Measurements from ENCODE around the gene TIGD4. TPM values are rescaled to one million over a fixed set of nuclear protein-coding genes. Genes with fewer than 3 reads are reported as not detected.
A peak's percentile ranks its signal among the peaks of the same experiment; 100 is the strongest.

Gene TIGD4
- polyA plus RNA-seq, 2 of the 4 experiments (the other 2 are of a cell fraction), result 0.30 to 0.45 TPM

DNA sequence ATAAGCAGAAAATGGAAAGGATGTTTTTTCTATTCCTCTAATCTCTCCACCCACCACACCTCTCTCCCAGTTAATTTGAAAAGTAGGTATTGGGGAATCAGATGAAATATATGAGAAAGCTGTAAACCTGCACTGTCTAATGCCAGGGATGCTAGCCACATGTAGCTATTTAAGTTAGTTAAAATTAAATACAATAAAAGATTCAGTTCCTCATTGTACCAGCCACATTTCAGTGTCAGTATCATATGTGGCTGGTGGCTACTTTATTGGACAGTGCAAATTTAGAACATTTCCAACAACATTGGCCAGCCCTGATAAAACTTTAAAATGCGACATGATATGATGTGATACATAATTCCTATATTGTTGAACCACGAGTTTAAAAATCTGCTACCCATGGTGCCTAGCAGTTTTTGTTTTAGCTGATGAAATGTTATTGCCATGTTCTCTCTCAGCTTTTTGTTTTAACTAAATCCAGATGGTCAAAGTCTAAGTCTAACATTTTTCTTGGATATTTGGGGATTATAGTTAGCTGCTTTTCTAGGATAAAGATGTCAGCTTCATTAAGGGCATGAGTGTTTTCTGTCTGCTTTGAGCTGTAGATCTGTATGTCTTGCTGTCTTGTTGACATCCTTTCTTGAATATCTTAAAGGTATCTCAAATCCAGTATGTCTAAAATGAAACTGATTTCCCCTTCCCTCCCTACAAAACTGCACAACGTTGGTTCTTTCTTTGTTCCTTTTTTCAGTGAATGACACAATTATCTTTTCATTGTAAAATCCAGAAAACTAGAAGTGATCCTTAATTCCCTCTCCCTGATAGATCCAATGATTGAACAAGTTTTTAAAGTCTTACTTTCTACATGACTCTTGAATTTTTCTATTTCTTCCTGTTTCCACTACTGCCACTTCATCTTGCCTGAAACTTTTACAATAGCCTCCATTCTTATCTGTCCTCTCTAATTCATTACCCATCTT lies 6.4 kb upstream of the TIGD4 start:
- Histone ChIP-seq H3K4me1 (peaks cover 18% of the 10 kb centered on the region; the same call in 2 of the 3 replicates), H3K9me3 (no peaks in the 10 kb centered on the region), H3K4me2 (no peak overlapping the region), H3K27ac (no peak overlapping the region), H3K4me3 (no peak overlapping the region)
- ChIA-PET CTCF (no interaction called here), POLR2A (no interaction called here)
- FAIRE-seq (no peak), DNase-seq (ENCODE audit: low read depth in 1 of 2, low spot score in 1 of 2) (no peak), ATAC-seq (no peak)
- WGBS (ENCODE audit: missing lambda C conversion rate), result 70% methylated on average over 3 of the region's 3 CpGs
- no peak for TF ChIP-seq PHF8 (IDR thresholded peaks at IDR 0.05; ENCODE audit: borderline replicate concordance, low read depth)
- TF ChIP-seq TFCP2L1 (CRISPR knock-in tag; IDR thresholded peaks at IDR 0.05), result no peak
- no peak for TF ChIP-seq TP53 (CRISPR knock-in tag; IDR thresholded peaks at IDR 0.05)
- no peak for TF ChIP-seq FOSL2 (IDR thresholded peaks at IDR 0.05)
- no peak for TF ChIP-seq FOSL2 (CRISPR knock-in tag; IDR thresholded peaks at IDR 0.05)
- TF ChIP-seq HDAC2 (IDR thresholded peaks at IDR 0.05), result no peak
- TF ChIP-seq ESRRA (IDR thresholded peaks at IDR 0.05; ENCODE audit: borderline replicate concordance, low read length), result no peak
- TF ChIP-seq, protein P1, sequence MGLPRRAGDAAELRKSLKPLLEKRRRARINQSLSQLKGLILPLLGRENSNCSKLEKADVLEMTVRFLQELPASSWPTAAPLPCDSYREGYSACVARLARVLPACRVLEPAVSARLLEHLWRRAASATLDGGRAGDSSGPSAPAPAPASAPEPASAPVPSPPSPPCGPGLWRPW (IDR thresholded peaks at IDR 0.05), result no peak
- TF ChIP-seq, protein P2, sequence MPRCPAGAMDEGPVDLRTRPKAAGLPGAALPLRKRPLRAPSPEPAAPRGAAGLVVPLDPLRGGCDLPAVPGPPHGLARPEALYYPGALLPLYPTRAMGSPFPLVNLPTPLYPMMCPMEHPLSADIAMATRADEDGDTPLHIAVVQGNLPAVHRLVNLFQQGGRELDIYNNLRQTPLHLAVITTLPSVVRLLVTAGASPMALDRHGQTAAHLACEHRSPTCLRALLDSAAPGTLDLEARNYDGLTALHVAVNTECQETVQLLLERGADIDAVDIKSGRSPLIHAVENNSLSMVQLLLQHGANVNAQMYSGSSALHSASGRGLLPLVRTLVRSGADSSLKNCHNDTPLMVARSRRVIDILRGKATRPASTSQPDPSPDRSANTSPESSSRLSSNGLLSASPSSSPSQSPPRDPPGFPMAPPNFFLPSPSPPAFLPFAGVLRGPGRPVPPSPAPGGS (IDR thresholded peaks at IDR 0.05), result no peak
- no peak for TF ChIP-seq RARB (CRISPR knock-in tag; IDR thresholded peaks at IDR 0.05)
- no peak for TF ChIP-seq HEYL (CRISPR knock-in tag; IDR thresholded peaks at IDR 0.05)
- TF ChIP-seq, protein P3, sequence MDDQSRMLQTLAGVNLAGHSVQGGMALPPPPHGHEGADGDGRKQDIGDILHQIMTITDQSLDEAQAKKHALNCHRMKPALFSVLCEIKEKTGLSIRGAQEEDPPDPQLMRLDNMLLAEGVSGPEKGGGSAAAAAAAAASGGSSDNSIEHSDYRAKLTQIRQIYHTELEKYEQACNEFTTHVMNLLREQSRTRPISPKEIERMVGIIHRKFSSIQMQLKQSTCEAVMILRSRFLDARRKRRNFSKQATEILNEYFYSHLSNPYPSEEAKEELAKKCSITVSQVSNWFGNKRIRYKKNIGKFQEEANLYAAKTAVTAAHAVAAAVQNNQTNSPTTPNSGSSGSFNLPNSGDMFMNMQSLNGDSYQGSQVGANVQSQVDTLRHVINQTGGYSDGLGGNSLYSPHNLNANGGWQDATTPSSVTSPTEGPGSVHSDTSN (IDR thresholded peaks at IDR 0.05), result no peak
- TF ChIP-seq ZC3H11A (IDR thresholded peaks at IDR 0.05), result no peak
- TF ChIP-seq, protein P4, sequence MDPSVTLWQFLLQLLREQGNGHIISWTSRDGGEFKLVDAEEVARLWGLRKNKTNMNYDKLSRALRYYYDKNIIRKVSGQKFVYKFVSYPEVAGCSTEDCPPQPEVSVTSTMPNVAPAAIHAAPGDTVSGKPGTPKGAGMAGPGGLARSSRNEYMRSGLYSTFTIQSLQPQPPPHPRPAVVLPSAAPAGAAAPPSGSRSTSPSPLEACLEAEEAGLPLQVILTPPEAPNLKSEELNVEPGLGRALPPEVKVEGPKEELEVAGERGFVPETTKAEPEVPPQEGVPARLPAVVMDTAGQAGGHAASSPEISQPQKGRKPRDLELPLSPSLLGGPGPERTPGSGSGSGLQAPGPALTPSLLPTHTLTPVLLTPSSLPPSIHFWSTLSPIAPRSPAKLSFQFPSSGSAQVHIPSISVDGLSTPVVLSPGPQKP (IDR thresholded peaks at IDR 0.05; ENCODE audit: low read depth, low read length), result no peak

DNA sequence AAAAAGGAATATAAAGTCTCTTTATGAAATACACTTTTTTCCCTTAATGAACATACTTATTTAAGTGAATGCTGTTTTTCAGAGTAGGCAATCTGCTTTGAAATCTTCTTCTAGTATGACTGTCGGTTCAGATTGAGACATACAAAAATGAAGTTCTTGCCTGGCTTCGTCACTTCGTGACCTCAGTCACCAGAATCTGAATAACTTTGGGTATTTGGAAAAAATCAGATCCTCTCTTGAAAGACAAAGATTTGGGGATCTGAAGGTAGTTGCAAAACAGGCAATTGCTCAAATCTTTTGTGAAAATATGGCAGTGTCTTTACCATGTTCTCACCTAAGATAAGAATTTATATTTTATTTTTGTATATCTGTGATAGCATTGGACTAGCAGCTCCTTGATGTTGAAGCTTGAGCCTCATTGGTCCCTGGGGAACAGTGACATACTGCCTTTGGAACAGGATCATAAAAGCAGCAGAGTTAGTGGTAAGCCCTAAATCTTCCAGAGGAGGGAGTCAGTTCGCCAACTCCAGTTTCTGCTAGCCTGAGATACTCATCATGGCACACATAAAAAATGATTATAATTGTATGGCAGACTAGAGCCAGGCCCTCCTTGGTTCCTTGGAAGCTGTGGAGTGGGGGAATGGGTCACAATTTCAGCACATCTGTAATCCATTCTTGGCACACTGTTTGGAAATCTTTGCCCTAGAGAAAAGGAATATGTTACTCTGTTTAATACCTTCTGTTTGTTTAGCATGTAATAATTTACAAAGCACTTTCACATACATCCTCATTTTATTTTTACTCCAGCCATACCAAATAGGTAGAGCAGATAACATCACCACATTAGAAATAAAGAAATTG lies 5.2 kb upstream of the TIGD4 start:
- DNase-seq (ENCODE audit: low read depth in 1 of 2, low spot score in 1 of 2), result peak; percentile 11 to 53
- ChIA-PET CTCF (no interaction called here), POLR2A (no interaction called here)
- TF ChIP-seq, protein P5, sequence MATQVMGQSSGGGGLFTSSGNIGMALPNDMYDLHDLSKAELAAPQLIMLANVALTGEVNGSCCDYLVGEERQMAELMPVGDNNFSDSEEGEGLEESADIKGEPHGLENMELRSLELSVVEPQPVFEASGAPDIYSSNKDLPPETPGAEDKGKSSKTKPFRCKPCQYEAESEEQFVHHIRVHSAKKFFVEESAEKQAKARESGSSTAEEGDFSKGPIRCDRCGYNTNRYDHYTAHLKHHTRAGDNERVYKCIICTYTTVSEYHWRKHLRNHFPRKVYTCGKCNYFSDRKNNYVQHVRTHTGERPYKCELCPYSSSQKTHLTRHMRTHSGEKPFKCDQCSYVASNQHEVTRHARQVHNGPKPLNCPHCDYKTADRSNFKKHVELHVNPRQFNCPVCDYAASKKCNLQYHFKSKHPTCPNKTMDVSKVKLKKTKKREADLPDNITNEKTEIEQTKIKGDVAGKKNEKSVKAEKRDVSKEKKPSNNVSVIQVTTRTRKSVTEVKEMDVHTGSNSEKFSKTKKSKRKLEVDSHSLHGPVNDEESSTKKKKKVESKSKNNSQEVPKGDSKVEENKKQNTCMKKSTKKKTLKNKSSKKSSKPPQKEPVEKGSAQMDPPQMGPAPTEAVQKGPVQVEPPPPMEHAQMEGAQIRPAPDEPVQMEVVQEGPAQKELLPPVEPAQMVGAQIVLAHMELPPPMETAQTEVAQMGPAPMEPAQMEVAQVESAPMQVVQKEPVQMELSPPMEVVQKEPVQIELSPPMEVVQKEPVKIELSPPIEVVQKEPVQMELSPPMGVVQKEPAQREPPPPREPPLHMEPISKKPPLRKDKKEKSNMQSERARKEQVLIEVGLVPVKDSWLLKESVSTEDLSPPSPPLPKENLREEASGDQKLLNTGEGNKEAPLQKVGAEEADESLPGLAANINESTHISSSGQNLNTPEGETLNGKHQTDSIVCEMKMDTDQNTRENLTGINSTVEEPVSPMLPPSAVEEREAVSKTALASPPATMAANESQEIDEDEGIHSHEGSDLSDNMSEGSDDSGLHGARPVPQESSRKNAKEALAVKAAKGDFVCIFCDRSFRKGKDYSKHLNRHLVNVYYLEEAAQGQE (IDR thresholded peaks at IDR 0.05), result no peak
- TF ChIP-seq EP300 (IDR thresholded peaks at IDR 0.05) (no peak), HOXB5 (CRISPR knock-in tag; IDR thresholded peaks at IDR 0.05) (no peak), HDAC2 (IDR thresholded peaks at IDR 0.05) (no peak), KDM5A (IDR thresholded peaks at IDR 0.05) (no peak), NPAS2 (CRISPR knock-in tag; IDR thresholded peaks at IDR 0.05; ENCODE audit: borderline replicate concordance) (no peak), SMC3 (IDR thresholded peaks at IDR 0.05) (no peak), PHF8 (IDR thresholded peaks at IDR 0.05; ENCODE audit: borderline replicate concordance, low read depth) (no peak), JUNB (IDR thresholded peaks at IDR 0.05) (no peak), RFX5 (IDR thresholded peaks at IDR 0.05) (no peak), CHD4 (IDR thresholded peaks at IDR 0.05; ENCODE audit: borderline replicate concordance) (no peak)
- Histone ChIP-seq H3K4me3 (no peak overlapping the region), H3K4me2 (no peak overlapping the region), H3K4me1 (peaks cover 16% of the 10 kb centered on the region; the same call in 2 of the 3 replicates), H3K27ac (no peak overlapping the region), H3K9me3 (no peaks in the 10 kb centered on the region)
- WGBS (ENCODE audit: missing lambda C conversion rate), result 74% methylated on average over 4 of the region's 4 CpGs
- FAIRE-seq, result no peak
- peak in 1 of 2 experiments; percentile 38; a peak in 3 of 6 replicates for ATAC-seq
